ENCODE measurements around the gene MFN2. TPM values are rescaled to one million over a fixed set of nuclear protein-coding genes. Genes with fewer than 3 reads are reported as not detected.

The MFN2 gene
- total and polyA plus RNA-seq, 9 of the 15 experiments (the other 6 are each of a cell fraction or from before 2014, with no cell fraction given) = 10.5 to 158 (median 87.1) TPM

DNA sequence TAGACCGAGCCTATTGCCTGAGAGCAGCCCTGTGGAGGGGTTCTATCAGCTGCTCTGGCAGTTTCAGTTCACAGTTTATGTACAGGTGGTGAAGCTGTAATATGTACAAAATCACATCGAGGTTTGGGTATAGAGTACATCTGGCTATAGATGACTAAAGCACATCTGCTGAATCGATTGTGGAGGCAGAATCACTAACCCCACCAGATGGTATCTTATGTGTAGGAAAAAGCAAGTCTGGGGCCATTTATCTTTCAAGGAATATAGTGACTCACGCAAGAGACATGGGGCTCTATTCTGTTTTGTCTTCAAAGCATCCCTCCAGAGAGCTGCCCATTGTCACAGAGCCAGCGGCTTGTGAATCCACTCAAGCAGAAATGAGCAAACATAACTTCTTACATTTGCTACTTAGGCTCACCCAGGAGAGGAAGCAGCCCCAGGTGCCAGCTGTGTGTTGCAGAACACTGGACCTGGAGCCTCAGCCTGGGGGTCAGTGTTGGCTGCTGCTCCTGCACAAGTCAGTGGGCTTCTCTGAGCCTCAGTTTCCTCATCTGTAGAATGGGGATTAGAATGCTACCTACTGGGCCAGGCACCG is 60.3 kb downstream of the MFN2 start:
- in situ Hi-C loops (cut with MboI) = no loop called here
- no peak overlapping the region for H3K27ac ChIP-seq (ENCODE audit: extremely low read depth, low read depth, low read length)
- ATAC-seq (peak; percentile 16; the same call in 2 of the 3 replicates), FAIRE-seq (peak; percentile 70), DNase-seq (ENCODE audit: extremely low read depth in 1 of 4, low spot score in 3 of 4) (peak in 3 of 4 experiments; percentile 37 to 73 (median 59))
- WGBS (ENCODE audit: insufficient coverage, low coverage, missing lambda C conversion rate) = 12% methylated on average over 6 of the region's 6 CpGs
- no peaks in the 10 kb centered on the region for H3K9me1 ChIP-seq (ENCODE audit: control insufficient read depth, insufficient read depth, low read length)
- intact Hi-C loops (cut with micrococcal nuclease) = no loop called here
- no TSS peak for BruUV-seq (replicated peaks)
- H3K4me2 ChIP-seq (ENCODE audit: insufficient read depth, low read length) = no peak overlapping the region
- peaks cover 47 to 48% of the 10 kb centered on the region in 2 experiments for H3K4me1 ChIP-seq (replicated peaks in 1 of 2; ENCODE audit: control insufficient read depth in 2 of 2, insufficient read depth in 2 of 2, low read length in 2 of 2)
- H2AFZ ChIP-seq (ENCODE audit: low read depth, low read length) = no peak overlapping the region
- ChIA-PET CTCF (ENCODE audit: low intra/inter-chr PET ratio) (no interaction called here), POLR2A (interaction anchor here (0.7 to 5.7 kb wide), 7 partner anchors 8 to 580 kb away, joined by 3 to 91 read pairs (median 3); no protein-coding TSS in a partner anchor)
- H3K36me3 ChIP-seq (ENCODE audit: control insufficient read depth, insufficient read depth, low read length) = no peaks in the 10 kb centered on the region
- H4K20me1 ChIP-seq (replicated peaks; ENCODE audit: control insufficient read depth, insufficient read depth, low read length) = no peaks in the 10 kb centered on the region
- H3K9me3 ChIP-seq (replicated peaks; ENCODE audit: control insufficient read depth, insufficient read depth, low read depth, low read length) = no peaks in the 10 kb centered on the region
- H3K9ac ChIP-seq (ENCODE audit: insufficient read depth in 1 of 2, low read depth in 2 of 2, low read length in 2 of 2) = no peak overlapping the region
- H3K27me3 ChIP-seq (ENCODE audit: control insufficient read depth in 2 of 2, insufficient read depth in 2 of 2, low read length in 2 of 2) = no peaks in the 10 kb centered on the region
- no peak overlapping the region for H3K4me3 ChIP-seq
- no peaks in the 10 kb centered on the region for H3K79me2 ChIP-seq (ENCODE audit: control insufficient read depth, insufficient read depth, low read length)
- peak; percentile 94 for TF ChIP-seq RBM25 (IDR thresholded peaks at IDR 0.05; ENCODE audit: low read depth, low read length, severe bottlenecking)
- TF ChIP-seq ZNF133 (CRISPR knock-in tag; IDR thresholded peaks at IDR 0.05) = no peak
- peak; percentile 87 for TF ChIP-seq CBFA2T3 (IDR thresholded peaks at IDR 0.05)
- TF ChIP-seq, protein P1, sequence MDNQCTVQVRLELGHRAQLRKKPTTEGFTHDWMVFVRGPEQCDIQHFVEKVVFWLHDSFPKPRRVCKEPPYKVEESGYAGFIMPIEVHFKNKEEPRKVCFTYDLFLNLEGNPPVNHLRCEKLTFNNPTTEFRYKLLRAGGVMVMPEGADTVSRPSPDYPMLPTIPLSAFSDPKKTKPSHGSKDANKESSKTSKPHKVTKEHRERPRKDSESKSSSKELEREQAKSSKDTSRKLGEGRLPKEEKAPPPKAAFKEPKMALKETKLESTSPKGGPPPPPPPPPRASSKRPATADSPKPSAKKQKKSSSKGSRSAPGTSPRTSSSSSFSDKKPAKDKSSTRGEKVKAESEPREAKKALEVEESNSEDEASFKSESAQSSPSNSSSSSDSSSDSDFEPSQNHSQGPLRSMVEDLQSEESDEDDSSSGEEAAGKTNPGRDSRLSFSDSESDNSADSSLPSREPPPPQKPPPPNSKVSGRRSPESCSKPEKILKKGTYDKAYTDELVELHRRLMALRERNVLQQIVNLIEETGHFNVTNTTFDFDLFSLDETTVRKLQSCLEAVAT (IDR thresholded peaks at IDR 0.05) = no peak
- TF ChIP-seq CREM (IDR thresholded peaks at IDR 0.05; ENCODE audit: low read depth) = peak; percentile 43; the same call in 1 of the 2 replicates
- no peak for TF ChIP-seq HLTF (IDR thresholded peaks at IDR 0.05)
- peak; percentile 38 for TF ChIP-seq PHF20 (IDR thresholded peaks at IDR 0.05; ENCODE audit: partially characterized antibody)
- TF ChIP-seq GTF2A2 (tag; IDR thresholded peaks at IDR 0.05) = no peak
- TF ChIP-seq, protein P2, sequence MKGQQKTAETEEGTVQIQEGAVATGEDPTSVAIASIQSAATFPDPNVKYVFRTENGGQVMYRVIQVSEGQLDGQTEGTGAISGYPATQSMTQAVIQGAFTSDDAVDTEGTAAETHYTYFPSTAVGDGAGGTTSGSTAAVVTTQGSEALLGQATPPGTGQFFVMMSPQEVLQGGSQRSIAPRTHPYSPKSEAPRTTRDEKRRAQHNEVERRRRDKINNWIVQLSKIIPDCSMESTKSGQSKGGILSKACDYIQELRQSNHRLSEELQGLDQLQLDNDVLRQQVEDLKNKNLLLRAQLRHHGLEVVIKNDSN (CRISPR knock-in tag; IDR thresholded peaks at IDR 0.05) = peak; percentile 27; the same call in 1 of the 2 replicates
- TF ChIP-seq RAD21 (CRISPR knock-in tag; conservative IDR thresholded peaks at IDR 0.05 in 1 of 2, IDR thresholded peaks at IDR 0.05 in 1 of 2) = 0 out of 4 replicates have a peak, but pooled peaks of 1 of the 2 experiments have one; percentile 19
- TF ChIP-seq, protein P3, sequence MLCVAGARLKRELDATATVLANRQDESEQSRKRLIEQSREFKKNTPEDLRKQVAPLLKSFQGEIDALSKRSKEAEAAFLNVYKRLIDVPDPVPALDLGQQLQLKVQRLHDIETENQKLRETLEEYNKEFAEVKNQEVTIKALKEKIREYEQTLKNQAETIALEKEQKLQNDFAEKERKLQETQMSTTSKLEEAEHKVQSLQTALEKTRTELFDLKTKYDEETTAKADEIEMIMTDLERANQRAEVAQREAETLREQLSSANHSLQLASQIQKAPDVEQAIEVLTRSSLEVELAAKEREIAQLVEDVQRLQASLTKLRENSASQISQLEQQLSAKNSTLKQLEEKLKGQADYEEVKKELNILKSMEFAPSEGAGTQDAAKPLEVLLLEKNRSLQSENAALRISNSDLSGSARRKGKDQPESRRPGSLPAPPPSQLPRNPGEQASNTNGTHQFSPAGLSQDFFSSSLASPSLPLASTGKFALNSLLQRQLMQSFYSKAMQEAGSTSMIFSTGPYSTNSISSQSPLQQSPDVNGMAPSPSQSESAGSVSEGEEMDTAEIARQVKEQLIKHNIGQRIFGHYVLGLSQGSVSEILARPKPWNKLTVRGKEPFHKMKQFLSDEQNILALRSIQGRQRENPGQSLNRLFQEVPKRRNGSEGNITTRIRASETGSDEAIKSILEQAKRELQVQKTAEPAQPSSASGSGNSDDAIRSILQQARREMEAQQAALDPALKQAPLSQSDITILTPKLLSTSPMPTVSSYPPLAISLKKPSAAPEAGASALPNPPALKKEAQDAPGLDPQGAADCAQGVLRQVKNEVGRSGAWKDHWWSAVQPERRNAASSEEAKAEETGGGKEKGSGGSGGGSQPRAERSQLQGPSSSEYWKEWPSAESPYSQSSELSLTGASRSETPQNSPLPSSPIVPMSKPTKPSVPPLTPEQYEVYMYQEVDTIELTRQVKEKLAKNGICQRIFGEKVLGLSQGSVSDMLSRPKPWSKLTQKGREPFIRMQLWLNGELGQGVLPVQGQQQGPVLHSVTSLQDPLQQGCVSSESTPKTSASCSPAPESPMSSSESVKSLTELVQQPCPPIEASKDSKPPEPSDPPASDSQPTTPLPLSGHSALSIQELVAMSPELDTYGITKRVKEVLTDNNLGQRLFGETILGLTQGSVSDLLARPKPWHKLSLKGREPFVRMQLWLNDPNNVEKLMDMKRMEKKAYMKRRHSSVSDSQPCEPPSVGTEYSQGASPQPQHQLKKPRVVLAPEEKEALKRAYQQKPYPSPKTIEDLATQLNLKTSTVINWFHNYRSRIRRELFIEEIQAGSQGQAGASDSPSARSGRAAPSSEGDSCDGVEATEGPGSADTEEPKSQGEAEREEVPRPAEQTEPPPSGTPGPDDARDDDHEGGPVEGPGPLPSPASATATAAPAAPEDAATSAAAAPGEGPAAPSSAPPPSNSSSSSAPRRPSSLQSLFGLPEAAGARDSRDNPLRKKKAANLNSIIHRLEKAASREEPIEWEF (CRISPR knock-in tag; IDR thresholded peaks at IDR 0.05) = 0 out of 2 replicates have a peak, but pooled peaks have one; percentile 24
- TF ChIP-seq ZZZ3 (IDR thresholded peaks at IDR 0.05) = no peak
- peak; percentile 71; the same call in 1 of the 2 replicates for TF ChIP-seq SMARCA5 (IDR thresholded peaks at IDR 0.05)
- peak; percentile 68; the same call in 1 of the 2 replicates for TF ChIP-seq KLF16 (IDR thresholded peaks at IDR 0.05)
- 0 out of 2 replicates have a peak, but pooled peaks have one; percentile 19 for TF ChIP-seq STAT5A (IDR thresholded peaks at IDR 0.05; ENCODE audit: borderline replicate concordance, low read length)
- TF ChIP-seq ZNF699 (CRISPR knock-in tag; IDR thresholded peaks at IDR 0.05; ENCODE audit: insufficient replicate concordance) = peak; percentile 22
